RCC 7860 (cell line): Measurements from ENCODE around the gene TBC1D8.
"Not testable (repeated sequence)": the region's sequence is repeated elsewhere in the genome, so short reads cannot be mapped to it uniquely, and the experiment has no call there.

Experiments used
- DNase-seq: peaks from one replicate; pipeline ENCODE4 v3.0.0-alpha.2; 2015; ENCODE audit warnings: low spot score
- FAIRE-seq: peaks from 2 replicates; lab custom pipeline; 2012; peaks lifted over from hg19 to GRCh38; lab: Jason Lieb, UNC

TBC1D8 gene

DNA sequence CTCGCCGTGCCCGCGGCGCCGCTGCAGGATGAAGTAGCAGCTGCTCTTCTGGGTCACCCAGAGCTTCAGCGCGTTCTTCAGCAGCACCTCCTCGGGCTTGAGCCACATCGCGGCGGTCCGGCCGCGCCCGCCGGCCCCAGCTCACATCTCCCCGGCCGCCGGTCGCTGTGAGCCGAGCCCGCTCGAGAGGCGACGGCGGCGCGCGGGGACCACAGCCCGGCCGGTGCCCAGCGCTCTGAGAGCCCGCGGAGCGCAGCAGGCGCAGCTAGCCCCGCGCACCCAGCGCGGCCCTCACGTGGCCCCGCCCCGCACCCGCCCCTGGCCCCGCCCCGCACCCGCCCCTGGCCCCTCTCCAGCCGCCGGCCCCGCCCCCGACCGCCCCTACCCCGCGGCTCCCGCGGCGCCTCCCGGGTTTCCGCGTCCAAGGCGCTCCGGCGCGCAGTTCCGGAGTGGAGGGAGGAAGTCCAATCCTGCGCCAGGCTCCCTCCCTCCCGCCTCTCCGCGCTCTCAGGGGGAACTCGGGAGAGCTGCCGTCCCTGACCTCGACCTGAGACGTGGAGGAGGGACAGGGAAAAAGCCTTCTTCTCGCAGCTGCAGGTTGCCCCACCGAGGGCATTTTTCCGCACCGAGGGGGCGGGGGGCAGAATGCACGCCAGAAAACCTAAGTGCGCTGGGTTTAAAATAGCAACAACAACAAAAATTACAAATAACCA is at the start of gene TBC1D8:
Gene TBC1D8 (minus strand): TSS at position 237 of the 713 bp plus-strand sequence. CDS start 129 bp downstream, at position 108.
- peak; percentile 64 for DNase-seq
- FAIRE-seq: no peak

DNA sequence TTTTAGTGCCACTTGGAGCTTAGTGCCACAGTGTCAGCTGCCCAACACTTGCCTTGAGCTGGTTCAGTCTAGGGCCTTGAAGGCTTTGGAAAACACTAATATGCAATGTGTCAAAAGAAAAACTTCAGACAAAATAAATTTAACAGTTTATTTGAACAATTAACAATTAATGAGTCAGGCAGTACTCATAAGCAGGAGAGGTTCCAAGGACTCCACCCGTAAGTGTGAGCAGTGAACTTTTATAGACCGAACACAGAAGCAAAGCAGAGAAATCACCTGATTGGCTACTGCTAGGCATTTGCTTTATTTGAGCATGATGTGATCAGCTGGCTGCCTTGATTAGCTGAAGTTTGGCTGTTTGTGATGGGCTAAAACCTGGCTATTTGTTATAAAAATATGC is 49.5 kb upstream of the TBC1D8 start:
- FAIRE-seq (no peak), DNase-seq (no peak)

DNA sequence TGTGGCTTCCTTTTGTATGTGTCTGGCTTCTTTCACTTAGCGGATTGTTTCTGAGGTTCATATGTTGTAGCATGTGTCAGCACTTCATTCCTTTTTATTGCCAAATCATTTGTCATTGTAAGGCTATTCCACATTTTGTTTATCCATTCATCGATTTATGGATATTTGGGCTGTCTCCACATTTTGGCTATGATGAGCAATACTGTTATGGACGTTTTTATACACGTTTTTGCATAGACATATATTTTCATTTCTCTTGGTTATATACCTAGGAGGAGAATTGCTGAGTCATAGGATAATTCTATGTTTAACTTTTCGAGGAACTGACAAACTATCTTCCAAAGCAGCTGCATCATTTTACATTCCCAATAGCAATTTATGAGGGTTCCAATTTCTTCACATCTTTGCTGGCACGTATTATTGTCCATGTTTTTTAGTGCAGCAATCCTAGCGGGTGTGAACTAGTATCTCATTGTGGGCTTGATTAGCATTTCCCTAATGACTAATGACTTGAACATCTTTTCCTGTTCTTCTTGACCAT is 48.1 kb upstream of the TBC1D8 start:
- DNase-seq (no peak), FAIRE-seq (no peak)

DNA sequence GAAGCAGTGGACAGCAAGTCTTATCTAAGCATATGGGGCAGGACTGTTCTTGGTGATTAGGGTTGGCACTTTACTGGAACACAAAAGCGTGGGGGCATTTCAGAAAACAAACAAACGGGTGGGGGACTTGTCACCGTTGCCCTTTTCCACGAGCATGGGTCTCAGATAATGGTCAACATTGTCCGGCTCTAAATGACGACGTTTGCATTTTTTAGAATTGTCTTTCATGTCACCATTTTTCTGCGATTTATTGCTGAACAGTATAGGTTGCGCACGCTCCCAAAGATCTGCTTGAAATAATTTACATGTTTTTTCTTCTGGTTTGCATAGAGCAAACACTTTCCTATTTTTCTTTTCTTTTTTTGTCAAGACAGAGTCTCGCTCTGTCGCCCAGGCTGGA is 46.6 kb upstream of the TBC1D8 start:
- no peak for DNase-seq
- FAIRE-seq: no peak

DNA sequence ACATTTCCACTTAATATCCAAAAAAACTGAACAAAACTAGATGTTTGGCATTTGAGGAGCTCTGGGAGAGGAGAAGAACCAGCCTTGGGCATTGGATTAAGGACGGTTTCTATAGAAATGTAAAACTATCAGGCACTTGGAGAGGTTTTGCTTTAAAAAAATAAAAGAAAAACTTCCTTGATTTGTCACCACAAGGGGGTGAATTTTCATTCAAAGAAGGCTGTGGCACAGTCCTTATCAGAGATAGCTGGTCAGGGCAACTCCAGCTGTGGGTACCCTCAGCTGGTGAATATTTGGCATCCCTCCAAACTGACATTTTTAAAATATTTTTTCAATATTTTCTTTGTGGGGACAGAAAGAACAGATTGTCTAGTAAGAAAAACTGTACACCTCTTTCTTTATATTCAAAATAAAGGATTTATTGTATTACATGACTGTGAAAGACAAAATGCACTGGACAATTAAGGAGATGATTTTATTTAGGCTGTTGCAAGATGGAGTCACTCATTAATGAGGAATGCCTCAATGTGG is 46.1 kb upstream of the TBC1D8 start:
- FAIRE-seq (no peak), DNase-seq (no peak)

DNA sequence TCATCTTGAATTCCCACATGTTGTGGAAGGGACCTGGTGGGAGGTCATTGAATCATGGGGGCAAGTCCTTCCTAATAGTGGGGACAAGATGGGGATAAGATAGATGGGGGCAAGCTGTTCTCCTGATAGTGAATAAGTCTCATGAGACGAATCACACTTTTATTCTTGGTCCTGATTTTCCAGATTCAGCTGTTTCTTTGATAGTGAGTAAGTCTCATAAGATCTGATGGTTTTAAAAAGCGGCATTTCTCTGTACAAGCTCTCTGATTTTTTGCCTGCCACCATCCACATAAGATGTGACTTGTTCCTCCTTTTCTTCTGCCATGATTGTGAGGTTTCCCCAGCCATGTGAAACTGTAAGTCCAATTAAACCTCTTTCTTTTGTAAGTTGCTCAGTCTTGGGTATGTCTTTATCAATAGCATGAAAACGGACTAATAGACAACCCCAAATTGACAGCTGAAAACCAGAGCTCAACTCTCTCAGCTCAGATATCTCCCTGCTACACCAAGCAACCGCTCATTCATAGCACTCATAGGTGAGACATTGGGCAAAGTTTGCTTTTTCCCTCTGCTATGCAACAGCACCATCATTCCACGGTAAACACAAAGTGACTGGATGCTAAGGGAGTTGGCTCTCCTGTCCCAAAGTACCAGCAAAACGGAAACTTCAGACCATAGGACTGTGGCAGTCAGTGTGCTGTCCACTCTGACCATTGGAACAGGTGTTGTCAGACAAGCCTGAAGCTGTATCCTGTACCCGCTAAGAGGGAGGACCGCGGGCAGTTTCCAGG is 44.9 kb upstream of the TBC1D8 start:
- FAIRE-seq: no peak
- no peak for DNase-seq

DNA sequence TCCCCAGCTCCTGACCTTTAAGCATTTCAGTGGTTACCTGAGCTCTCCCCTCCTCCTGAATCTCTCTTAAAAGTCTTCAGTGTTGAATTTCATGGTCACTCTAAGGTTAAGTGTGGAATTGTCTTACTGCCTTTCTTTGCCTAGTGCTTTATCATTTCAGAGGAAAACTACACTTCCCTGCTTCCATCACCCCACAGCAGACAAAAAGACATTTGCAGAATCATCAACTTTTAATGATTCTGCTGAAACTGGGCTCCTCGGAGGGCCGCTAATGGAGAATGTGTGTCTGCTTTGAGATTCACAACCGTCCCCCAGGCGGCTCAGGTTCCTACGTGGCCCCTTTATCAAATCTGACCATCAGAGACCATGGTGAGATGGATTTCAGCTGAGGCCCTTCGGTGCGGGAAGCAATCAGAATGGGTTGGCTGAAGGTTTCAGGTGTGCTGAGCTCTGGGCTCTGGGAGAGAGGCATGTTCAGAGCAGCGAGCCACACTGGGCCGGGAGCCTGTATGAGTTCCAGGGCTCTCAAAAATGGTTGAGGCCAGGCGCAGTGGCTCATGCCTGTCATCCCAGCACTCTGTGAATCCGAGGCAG is 41.9 kb upstream of the TBC1D8 start:
- no peak for DNase-seq
- FAIRE-seq: no peak

DNA sequence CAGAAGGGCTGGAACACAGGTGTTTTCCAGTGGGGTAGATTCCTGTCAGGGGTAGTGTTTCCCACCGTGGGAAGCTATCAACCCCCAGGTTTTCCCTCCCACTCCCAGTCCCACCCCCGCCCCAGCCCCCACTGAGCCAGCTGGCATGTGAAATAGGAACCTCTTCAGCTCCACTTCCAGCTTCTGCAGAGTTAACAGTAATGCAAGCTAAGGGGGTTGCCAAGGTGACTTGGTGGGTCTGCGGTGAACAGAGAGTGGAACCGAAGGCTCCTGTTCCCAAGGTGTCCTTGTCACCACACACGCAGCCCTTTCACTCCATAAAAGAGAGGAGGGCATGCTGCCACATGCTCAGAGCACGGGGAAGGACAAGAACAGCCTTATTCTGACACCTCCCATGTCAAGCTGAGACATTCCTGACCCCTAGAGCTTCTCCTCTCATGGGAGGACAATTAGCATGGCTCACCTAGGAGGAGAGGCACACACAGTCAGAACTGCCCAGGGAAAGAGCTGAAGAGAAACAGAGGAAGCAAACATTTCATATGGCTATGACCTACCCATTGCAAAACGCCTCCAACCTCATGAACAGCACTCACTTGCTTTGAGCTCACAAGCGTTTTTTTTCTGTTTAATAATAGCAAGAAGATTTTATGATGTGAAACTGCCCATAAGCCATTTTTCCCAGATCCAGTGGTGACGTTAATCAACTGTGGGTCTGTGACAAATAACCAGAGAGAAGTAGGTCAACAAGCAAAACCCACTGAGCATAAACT is 39.8 kb upstream of the TBC1D8 start:
- FAIRE-seq (no peak), DNase-seq (no peak)

DNA sequence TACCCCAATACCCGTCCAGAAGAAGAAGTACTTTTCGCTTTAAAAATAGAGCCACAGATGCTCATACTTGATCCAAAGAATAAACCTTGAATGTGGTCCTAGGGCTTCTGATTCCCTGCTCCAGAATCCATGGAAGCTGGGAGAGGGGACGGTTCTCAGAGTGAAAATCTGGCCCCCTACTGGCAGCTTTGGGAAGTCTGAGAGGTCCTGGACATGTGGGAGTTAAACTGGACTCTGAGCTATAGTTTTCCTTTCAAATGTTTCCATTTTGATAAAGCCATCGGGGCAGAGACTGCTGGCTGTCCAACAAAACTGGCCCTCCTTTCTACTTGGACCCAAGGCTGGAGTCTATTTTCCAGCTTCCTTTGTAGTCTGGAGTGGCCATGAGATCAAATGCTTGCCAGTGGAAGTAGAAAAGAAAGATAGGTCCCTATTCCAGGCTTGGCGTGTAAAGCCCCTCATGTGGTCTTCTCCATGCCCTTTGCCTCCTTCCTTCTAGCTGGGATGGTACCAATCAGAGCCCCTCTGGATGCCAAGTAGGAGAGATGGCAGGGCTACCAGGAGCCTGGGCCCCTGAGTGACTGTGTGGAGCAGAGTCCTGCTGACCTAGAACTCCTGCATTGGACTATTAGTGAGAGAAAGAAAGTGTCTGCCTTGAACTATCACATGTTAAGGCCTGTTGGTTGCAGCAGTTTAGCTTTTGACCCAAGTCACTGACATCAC is 37.7 kb upstream of the TBC1D8 start:
- DNase-seq (no peak), FAIRE-seq (no peak)

DNA sequence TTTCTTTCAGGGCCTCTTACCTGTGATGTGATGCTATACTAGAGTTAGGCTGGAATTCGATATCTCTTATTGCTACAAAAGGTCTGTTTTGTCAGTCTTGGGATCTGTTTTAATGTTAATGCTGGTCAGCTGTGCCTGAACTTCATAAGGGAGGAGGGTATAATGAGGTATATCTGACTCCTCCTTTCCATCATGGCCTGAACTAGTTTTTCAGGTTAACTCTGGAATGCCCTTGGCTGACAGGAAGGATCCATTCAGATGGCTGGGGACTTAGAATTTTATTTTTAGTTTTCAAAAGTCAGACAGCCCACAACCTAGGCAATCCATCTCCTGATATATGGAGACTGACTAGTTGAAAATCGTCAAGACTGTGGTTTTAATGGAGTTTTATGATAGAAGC is 35.9 kb upstream of the TBC1D8 start:
- DNase-seq: no peak
- no peak for FAIRE-seq

DNA sequence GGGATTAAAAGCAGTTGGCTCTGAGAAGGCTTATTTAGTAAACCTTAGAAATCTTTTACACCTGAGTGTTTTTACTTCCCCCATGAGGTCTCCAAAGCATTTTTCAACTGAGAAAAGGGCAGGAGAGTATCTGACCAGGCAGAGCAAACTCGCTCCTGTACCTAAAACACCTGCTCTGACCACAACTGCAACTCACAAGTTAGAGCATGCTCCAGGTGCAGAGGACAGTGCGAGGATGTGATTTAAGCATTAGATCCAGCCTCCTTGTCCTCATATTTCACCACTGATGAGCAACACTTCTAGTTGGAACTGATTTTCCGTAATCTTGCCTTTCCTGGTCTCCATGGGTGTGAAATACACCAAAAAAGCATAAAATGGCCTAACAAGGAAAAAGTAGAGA is 34.5 kb upstream of the TBC1D8 start:
- FAIRE-seq (no peak), DNase-seq (no peak)

DNA sequence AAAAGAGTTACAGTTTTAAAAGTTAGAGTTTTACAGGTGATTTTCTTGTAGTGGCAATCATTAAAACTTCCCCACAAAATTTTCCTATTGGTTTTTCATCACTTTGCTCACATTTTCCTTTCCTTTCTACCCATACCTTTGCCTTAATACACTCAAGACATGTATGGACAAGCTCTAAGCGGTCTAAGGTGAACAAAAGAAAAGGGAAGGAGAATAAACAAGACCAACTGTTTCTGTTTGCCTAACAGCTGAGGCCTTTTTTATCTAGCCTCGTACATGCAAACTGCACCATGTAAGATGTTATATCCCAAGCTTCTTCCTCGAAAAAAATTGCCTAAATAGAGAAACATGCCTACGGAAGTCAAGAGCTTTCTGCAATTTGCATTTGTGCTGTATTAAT is 33.9 kb upstream of the TBC1D8 start:
- FAIRE-seq (no peak), DNase-seq (no peak)

DNA sequence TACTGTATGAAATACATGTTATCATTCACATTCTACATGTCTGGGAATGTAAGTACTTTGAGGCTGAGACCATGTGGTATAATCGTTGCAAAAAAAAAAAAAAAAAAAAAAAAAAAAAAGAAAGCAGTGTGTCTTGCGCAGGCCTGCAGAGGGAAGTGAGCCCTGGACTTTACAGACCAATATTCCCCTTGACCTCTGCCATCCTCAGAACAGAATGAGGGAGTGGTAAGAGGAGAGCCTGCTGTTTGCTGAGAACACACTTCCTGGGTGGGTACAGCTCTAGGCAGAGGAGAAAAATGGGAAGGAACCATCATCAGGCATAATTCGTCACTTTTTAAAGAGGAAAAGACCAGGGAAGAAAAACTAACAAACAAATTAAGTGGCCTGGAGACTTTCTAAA is 28.8 kb upstream of the TBC1D8 start:
- FAIRE-seq (no peak), DNase-seq (no peak)

DNA sequence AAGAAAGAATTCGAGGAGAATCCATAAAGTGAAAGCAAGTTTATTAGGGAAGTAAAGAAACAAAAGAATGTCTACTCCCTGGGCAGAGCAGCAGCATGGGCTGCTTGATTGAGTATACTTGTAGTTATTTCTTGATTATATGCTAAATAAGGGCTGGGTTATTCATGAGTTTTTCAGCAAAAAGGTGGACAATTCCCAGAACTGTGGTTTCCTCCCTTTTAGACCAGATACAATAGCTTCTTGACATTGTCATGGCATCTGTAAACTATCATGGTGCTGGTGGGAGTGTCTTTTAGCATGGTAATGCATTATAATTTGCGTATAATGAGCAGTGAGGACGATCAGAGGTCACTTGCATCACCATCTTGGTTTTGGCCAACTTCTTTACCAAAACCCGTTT is 25.6 kb upstream of the TBC1D8 start:
- DNase-seq (no peak), FAIRE-seq (no peak)

DNA sequence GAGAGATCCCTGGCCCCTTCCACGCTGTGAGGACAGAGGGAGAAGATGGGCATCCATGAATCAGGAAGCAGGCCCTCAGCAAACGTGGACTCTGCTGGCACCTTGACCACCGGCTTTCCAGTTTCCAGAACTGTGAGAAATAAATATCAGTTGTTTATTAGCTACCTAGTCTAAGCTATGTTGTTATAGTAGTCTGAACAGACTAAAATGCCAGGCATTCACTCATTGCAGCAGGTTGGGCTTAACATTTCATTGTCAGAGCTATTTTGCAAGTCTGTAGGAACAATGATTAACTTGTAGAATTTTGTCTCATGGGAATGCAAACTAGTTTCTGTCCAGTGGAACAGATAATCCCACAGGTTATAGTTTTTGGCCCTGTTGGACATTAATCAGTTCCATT is 24.8 kb upstream of the TBC1D8 start:
- peak; percentile 58 for DNase-seq
- peak; percentile 77 for FAIRE-seq

DNA sequence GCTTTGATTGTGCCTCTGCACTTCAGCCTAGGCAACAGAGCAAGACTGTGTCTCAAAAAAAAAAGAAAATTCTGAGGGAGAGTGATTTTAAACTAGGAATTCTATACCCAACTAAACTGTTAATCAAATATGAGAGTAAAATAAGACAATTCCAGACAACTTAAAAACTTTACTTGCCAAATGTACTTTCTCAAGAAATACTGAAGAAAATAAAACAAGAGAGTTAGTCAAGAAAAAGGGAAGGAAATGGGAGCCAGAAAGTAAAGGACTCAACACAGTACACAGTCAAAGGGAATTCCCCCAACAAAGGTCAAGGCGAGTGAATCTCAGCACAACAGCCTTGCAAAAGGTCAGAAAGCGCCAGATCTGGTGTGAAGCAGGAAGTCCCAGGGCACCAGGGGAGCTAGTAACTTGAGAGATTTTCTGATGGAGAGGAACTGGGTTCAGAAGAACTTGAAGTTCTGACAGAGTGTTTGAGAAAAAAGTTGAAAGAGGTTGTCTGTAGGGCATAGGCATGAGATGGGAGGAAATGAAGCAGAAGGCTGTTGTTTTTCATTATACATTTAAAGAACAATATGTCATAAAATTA is 22.6 kb upstream of the TBC1D8 start:
- FAIRE-seq (no peak), DNase-seq (no peak)

DNA sequence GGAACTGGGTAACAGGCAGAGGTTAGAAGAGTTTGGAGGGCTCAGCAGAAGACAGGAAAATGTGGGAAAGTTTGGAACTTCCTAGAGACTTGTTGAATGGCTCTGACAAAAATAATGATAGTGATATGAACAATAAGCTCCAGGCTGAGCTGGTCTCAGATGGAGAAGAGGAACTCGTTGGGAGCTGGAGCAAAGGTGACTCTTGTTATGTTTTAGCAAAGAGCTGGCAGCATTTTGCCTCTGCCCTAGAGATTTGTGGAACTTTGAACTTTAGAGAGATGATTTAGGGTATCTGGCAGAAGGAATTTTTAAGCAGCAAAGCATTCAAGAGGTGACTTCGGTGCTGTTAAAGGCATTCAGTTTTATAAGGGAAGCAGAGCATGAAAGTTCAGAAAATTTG is 18.6 kb upstream of the TBC1D8 start:
- not testable (repeated sequence) for FAIRE-seq, DNase-seq

DNA sequence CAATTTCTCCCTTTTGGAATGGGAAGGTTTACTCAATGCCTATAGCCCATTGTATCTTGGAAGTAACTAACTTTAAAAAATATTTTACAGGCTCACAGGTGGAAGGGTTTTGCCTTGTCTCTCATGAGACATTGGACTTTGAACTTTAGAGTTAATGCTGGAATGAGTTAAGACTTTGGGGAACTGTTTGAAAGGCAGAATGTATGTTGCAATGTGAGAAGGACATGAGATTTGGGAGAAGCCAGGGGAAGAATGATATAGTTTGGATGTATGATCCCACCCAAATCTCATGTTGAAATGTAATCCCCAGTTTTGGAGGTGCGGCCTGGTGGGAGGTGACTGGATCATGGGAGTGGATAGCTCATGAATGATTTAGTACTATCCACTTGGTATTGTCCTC is 17.5 kb upstream of the TBC1D8 start:
- FAIRE-seq: no peak

DNA sequence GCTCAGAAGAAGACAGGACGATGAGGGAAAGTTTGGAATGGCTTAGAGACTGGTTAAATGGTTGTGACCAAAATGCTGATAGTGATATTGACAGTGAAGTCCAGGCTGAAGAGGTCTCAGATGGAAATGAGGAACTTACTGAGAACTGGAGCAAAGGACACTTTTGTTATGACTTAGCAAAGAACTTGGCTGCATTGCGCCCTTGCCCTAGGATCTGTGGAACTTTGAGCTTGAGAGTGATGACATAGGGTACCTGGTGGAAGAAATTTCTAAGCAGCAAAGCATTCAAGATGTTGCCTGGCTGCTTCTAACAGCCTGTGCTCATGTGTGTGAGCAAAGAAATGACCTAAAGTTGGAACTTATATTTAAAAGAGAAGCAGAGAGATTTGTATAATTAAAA is 16.4 kb upstream of the TBC1D8 start:
- not testable (repeated sequence) for DNase-seq, FAIRE-seq

More for the DNA sequence above, 17.5 kb upstream of the TBC1D8 start:
- no peak for DNase-seq

DNA sequence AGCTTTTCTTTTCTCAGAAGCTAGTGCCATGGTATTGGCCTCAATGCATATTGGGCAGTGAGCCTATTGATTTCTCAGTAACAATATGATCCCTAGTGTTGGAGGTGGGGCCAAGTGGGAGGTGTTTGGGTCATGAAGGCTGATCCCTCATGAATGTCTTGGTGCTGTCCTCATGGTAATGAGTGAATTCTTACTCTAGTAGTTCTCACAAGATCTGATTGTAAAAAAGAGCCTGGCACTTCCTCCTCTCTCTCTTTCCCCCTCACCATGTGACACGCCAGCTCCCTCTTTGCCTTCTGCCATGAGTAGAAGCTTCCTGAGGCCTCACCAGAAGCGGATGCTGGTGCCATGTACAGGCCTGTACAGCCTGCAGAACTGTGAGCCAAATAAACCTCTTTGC is 12.8 kb upstream of the TBC1D8 start:
- FAIRE-seq: no peak
- DNase-seq: no peak
